ENCODE measurements around the gene NID1.

- TF ChIP-seq RAD21 (IDR thresholded peaks at IDR 0.05; ENCODE audit: low read length) (no peak), ELK1 (IDR thresholded peaks at IDR 0.05; ENCODE audit: borderline replicate concordance, low read depth, low read length) (no peak), POLR2A (IDR thresholded peaks at IDR 0.05; ENCODE audit: low read depth, low read length) (no peak), NFE2L2 (IDR thresholded peaks at IDR 0.05; ENCODE audit: low read depth, low read length) (no peak), RCOR1 (IDR thresholded peaks at IDR 0.05; ENCODE audit: insufficient replicate concordance, low read length) (no peak), CEBPB (IDR thresholded peaks at IDR 0.05; ENCODE audit: low read depth, low read length) (no peak), RFX5 (IDR thresholded peaks at IDR 0.05; ENCODE audit: low read depth, low read length) (no peak), BHLHE40 (IDR thresholded peaks at IDR 0.05; ENCODE audit: low read depth, low read length) (no peak), CHD1 (IDR thresholded peaks at IDR 0.05; ENCODE audit: low read depth, low read length) (no peak), SMC3 (IDR thresholded peaks at IDR 0.05; ENCODE audit: low read depth, low read length) (no peak), MAZ (IDR thresholded peaks at IDR 0.05; ENCODE audit: borderline replicate concordance, low read depth, low read length) (no peak)
- TF ChIP-seq, protein P1, sequence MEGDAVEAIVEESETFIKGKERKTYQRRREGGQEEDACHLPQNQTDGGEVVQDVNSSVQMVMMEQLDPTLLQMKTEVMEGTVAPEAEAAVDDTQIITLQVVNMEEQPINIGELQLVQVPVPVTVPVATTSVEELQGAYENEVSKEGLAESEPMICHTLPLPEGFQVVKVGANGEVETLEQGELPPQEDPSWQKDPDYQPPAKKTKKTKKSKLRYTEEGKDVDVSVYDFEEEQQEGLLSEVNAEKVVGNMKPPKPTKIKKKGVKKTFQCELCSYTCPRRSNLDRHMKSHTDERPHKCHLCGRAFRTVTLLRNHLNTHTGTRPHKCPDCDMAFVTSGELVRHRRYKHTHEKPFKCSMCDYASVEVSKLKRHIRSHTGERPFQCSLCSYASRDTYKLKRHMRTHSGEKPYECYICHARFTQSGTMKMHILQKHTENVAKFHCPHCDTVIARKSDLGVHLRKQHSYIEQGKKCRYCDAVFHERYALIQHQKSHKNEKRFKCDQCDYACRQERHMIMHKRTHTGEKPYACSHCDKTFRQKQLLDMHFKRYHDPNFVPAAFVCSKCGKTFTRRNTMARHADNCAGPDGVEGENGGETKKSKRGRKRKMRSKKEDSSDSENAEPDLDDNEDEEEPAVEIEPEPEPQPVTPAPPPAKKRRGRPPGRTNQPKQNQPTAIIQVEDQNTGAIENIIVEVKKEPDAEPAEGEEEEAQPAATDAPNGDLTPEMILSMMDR (conservative IDR thresholded peaks at IDR 0.05; ENCODE audit: low read depth, low read length) = no peak
- TF ChIP-seq, protein P2, sequence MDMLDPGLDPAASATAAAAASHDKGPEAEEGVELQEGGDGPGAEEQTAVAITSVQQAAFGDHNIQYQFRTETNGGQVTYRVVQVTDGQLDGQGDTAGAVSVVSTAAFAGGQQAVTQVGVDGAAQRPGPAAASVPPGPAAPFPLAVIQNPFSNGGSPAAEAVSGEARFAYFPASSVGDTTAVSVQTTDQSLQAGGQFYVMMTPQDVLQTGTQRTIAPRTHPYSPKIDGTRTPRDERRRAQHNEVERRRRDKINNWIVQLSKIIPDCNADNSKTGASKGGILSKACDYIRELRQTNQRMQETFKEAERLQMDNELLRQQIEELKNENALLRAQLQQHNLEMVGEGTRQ (IDR thresholded peaks at IDR 0.05; ENCODE audit: low read depth, low read length) = no peak
These were observed 5.9 kb upstream of the NID1 start for GRCh38 chr1:236070753-236071152.
